MCF 10A (cell line): ENCODE data around the gene BRD7. TPM values are rescaled to one million over a fixed set of nuclear protein-coding genes. Genes with fewer than 3 reads are reported as not detected.

Experiments
- BruUV-seq: library from RNA; stranded (reverse); fragments of 400-500 nt; replicated peaks from 2 replicates; lab custom pipeline; 2021; lab: Mats Ljungman, UMichigan
- CTCF ChIA-PET: fragments of 300-600 bp; sonication (Branson Sonifier 250); formaldehyde crosslinking; extraction: SDS; loops from one replicate; lab custom pipeline; 2021; ENCODE audit warnings: antibody characterized with exemption, inconsistent platforms; lab: Yijun Ruan, JAX
- POLR2A ChIA-PET: fragments of 300-600, 350-650 bp; sonication (Branson Sonifier 250); formaldehyde crosslinking; extraction: SDS; loops from one replicate; lab custom pipeline; 2020; ENCODE audit warnings: antibody characterized with exemption, inconsistent platforms; lab: Yijun Ruan, JAX
- DNase-seq: peaks from one replicate; pipeline ENCODE4 v3.0.0-alpha.2; 2018; ENCODE audit not compliant: unreplicated experiment
- H3K27ac Mint-ChIP-seq: one replicate; pipeline ENCODE4 v1.8.0; 2022; ENCODE audit warnings: mild to moderate bottlenecking, low read depth, mixed read lengths; ENCODE audit not compliant: unreplicated experiment
- H3K27me3 Mint-ChIP-seq: one replicate; pipeline ENCODE4 v1.8.0; 2022; ENCODE audit warnings: mixed read lengths; ENCODE audit not compliant: insufficient read depth, unreplicated experiment
- H3K36me3 Mint-ChIP-seq: one replicate; pipeline ENCODE4 v1.8.0; 2022; ENCODE audit warnings: mild to moderate bottlenecking, moderate library complexity, mixed read lengths; ENCODE audit not compliant: insufficient read depth, unreplicated experiment
- H3K4me1 Mint-ChIP-seq: one replicate; pipeline ENCODE4 v1.8.0; 2022; ENCODE audit warnings: mixed read lengths; ENCODE audit not compliant: insufficient read depth, unreplicated experiment
- H3K4me3 Mint-ChIP-seq: one replicate; pipeline ENCODE4 v1.8.0; 2022; ENCODE audit warnings: mild to moderate bottlenecking, moderate library complexity, mixed read lengths; ENCODE audit not compliant: unreplicated experiment
- H3K9me3 Mint-ChIP-seq: one replicate; pipeline ENCODE4 v1.8.0; 2022; ENCODE audit warnings: mixed read lengths; ENCODE audit not compliant: unreplicated experiment
- intact Hi-C: fragments of 100-400 bp; cut with micrococcal nuclease; formaldehyde crosslinking; loops from 2 replicates; pipeline ENCODE4 v1.14.1; 2022
- total RNA-seq: library from RNA; stranded (reverse); gene quantifications from 2 replicates; pipeline ENCODE4 v1.2.3, GENCODE V29; 2022
- TF ChIP-seq, protein P1 (sequence below): fragments of 200-600 bp; IDR thresholded peaks from one replicate; pipeline ENCODE4 v1.8.0; 2022; ENCODE audit warnings: antibody characterized with exemption, mild to moderate bottlenecking; ENCODE audit not compliant: unreplicated experiment

Gene BRD7
- total RNA-seq, 1 experiment from 2014 or later: 75.9 TPM

DNA sequence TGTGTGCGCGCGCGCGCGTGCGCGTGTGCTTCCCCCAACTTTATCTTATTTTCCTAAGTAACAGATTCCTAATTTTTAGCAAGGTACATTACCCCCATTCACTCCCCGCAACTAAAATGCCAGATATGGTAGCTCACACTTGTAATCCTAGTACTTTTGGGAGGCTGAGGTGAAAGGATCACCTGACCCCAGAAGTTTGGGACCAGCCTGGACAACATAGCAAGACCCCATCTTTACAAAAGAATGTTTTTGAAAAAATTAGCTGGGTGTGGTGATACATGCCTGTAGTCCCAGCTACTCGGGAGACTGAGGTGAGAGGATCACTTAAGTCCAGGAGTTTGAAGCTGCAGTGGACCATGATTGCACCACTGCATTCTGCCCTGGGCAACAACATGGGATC lies 5.1 kb downstream of the BRD7 start:
- H3K36me3 Mint-ChIP-seq: peaks cover 53% of the 10 kb centered on the region
- no peak overlapping the region for H3K4me3 Mint-ChIP-seq
- intact Hi-C loops: no loop called here
- no peak overlapping the region for H3K27ac Mint-ChIP-seq
- BruUV-seq: no TSS peak
- H3K4me1 Mint-ChIP-seq: peaks cover 53% of the 10 kb centered on the region
- POLR2A ChIA-PET: no interaction called here
- H3K9me3 Mint-ChIP-seq: no peaks in the 10 kb centered on the region
- TF ChIP-seq, protein P1, sequence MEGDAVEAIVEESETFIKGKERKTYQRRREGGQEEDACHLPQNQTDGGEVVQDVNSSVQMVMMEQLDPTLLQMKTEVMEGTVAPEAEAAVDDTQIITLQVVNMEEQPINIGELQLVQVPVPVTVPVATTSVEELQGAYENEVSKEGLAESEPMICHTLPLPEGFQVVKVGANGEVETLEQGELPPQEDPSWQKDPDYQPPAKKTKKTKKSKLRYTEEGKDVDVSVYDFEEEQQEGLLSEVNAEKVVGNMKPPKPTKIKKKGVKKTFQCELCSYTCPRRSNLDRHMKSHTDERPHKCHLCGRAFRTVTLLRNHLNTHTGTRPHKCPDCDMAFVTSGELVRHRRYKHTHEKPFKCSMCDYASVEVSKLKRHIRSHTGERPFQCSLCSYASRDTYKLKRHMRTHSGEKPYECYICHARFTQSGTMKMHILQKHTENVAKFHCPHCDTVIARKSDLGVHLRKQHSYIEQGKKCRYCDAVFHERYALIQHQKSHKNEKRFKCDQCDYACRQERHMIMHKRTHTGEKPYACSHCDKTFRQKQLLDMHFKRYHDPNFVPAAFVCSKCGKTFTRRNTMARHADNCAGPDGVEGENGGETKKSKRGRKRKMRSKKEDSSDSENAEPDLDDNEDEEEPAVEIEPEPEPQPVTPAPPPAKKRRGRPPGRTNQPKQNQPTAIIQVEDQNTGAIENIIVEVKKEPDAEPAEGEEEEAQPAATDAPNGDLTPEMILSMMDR: no peak
- H3K27me3 Mint-ChIP-seq: no peaks in the 10 kb centered on the region
- DNase-seq: no peak
- CTCF ChIA-PET: interaction anchor here (0.6 to 2.1 kb wide), 6 partner anchors 9 to 357 kb away, joined by 3 to 11 read pairs (median 3); partner anchors contain the start of gene CNEP1R1

DNA sequence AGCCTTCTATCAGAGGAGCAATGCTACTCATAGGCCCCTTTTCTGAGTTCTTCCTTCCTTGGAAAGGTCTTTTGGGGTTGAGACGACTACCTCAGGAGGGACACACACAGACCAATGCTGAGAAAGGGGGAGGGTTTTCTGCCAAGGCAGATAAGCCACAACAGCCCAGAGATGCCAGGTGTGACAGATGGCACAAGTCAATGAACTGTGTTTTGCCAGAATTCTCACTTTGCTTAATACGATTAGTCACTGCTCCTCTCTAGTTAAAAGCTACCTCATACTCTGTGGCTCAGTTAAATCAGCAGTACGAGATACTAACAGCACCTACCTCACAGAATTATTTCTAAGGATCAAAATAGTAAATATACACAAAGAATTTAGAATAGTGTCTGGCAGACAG lies 8.0 kb downstream of the BRD7 start:
- Mint-ChIP-seq H3K27me3 (no peaks in the 10 kb centered on the region), H3K36me3 (peaks cover 56% of the 10 kb centered on the region), H3K27ac (peak overlapping the region; percentile 87), H3K4me1 (peaks cover 39% of the 10 kb centered on the region), H3K9me3 (no peaks in the 10 kb centered on the region), H3K4me3 (no peak overlapping the region)
- intact Hi-C loops: loop anchor here (1.0 to 2.0 kb wide), 2 partner anchors 336 to 446 kb away; partner anchors contain the start of gene CNEP1R1
- no TSS peak for BruUV-seq
- ChIA-PET CTCF (interaction anchor here (0.6 to 8.6 kb wide), 17 partner anchors 10 to 386 kb away, joined by 3 to 59 read pairs (median 5); partner anchors contain the start of genes BRD7 and CNEP1R1), POLR2A (interaction anchor here (0.7 to 1.9 kb wide), 14 partner anchors 9 to 386 kb away, joined by 3 to 7 read pairs (median 4); partner anchors contain the start of genes CYLD and HEATR3)
- peak; percentile 30 for DNase-seq
- TF ChIP-seq, protein P1: no peak

DNA sequence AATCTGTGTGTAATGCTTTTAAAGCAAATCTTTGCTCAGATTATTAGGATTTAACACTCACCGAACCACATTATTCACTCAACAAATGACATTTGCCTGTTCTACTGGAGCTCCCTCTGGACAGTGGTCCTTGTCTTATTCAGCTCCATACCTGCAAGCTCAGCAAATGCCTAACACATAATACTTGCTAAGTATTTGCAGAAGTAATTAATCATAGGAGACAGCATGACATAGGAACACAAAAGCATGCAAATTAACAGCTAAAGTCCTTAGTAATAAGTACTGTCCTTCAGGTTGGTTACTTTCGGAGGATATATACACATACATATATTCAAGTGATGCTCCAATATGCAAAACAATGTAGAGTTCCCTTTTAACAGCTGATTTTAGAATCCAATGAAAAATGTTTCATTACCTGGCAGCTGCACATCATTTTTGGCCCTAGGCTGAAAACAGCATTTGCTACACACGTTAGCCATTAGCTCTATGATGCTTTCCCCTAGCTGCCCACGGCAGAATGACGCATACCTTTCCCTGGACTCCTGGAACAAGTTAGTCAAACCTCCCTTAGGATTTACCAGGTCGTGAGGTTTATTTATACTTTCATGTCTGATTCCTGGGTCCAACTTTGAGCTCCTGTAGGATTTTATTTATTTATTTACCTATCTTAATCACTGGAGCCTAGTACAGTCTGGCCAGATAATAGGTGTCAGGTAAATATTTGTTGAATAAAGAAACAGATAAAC lies 8.6 kb downstream of the BRD7 start:
- Mint-ChIP-seq H3K4me1 (peaks cover 33% of the 10 kb centered on the region), H3K36me3 (peaks cover 56% of the 10 kb centered on the region), H3K4me3 (no peak overlapping the region), H3K27me3 (no peaks in the 10 kb centered on the region), H3K27ac (peak overlapping the region; percentile 87), H3K9me3 (no peaks in the 10 kb centered on the region)
- peak; percentile 70 for DNase-seq
- intact Hi-C loops: loop anchor here (1.0 to 2.0 kb wide), 2 partner anchors 335 to 446 kb away; partner anchors contain the start of gene CNEP1R1
- BruUV-seq: no TSS peak
- TF ChIP-seq, protein P1: no peak
- POLR2A ChIA-PET: interaction anchor here (0.7 to 1.9 kb wide), 13 partner anchors 9 to 386 kb away, joined by 3 to 7 read pairs (median 4); partner anchors contain the start of genes BRD7, CNEP1R1, CYLD and HEATR3
- CTCF ChIA-PET: interaction anchor here (0.5 to 8.6 kb wide), 16 partner anchors 9 to 446 kb away, joined by 3 to 59 read pairs (median 4); partner anchors contain the start of genes BRD7 and CNEP1R1

DNA sequence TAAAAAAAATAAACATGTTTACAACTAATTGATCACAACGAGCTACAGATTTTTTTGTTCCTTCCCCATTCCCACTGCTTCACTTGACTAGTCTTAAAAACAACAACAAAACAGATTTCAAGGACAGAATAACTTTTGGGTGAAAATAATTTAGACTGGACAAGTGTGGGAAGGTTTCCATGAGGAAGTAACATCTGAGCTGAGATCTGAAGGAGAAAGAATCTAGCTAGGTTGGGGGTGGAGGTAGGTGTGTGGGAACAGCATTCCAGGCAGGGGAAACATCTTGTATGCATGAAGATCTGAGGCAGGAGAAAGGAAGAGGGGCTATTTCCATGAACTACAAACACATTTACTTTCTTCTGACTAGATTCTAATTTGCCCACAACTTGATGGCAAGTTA lies 9.2 kb downstream of the BRD7 start:
- Mint-ChIP-seq H3K36me3 (peaks cover 55% of the 10 kb centered on the region), H3K4me1 (peaks cover 27% of the 10 kb centered on the region), H3K27ac (no peak overlapping the region), H3K27me3 (no peaks in the 10 kb centered on the region), H3K9me3 (no peaks in the 10 kb centered on the region), H3K4me3 (no peak overlapping the region)
- BruUV-seq: no TSS peak
- CTCF ChIA-PET: interaction anchor here (0.5 to 8.6 kb wide), 14 partner anchors 9 to 446 kb away, joined by 3 to 59 read pairs (median 4); partner anchors contain the start of genes BRD7 and CNEP1R1
- DNase-seq: no peak
- TF ChIP-seq, protein P1: no peak
- intact Hi-C loops: loop anchor here (1.0 to 2.0 kb wide), 2 partner anchors 335 to 447 kb away; partner anchors contain the start of gene CNEP1R1
- POLR2A ChIA-PET: interaction anchor here (0.7 to 1.9 kb wide), 13 partner anchors 8 to 387 kb away, joined by 3 to 7 read pairs (median 3); partner anchors contain the start of genes BRD7, CNEP1R1 and CYLD
